ENCODE measurements around the gene CCDC192.

CCDC192 gene

GRCh38 chr5:127810707-127811490 is 107.7 kb downstream of the CCDC192 start:
- DNase-seq (ENCODE audit: insufficient read length, low spot score) (no peak), FAIRE-seq (no peak)
- TF ChIP-seq SPI1 (IDR thresholded peaks at IDR 0.05; ENCODE audit: low read depth, low read length) (no peak), POU2F2 (IDR thresholded peaks at IDR 0.05; ENCODE audit: low read depth, low read length) (no peak), TAF1 (IDR thresholded peaks at IDR 0.05; ENCODE audit: low read depth, low read length) (no peak), POLR2AphosphoS5 (IDR thresholded peaks at IDR 0.05; ENCODE audit: low read depth, low read length) (no peak), POLR2A (IDR thresholded peaks at IDR 0.05; ENCODE audit: low read depth, low read length) (no peak), PAX5 (IDR thresholded peaks at IDR 0.05; ENCODE audit: insufficient read depth, low read length, severe bottlenecking) (no peak)

GRCh38 chr5:127812570-127812969 is 109.4 kb downstream of the CCDC192 start:
- FAIRE-seq (no peak), DNase-seq (ENCODE audit: insufficient read length, low spot score) (no peak)
- TF ChIP-seq POLR2A (IDR thresholded peaks at IDR 0.05; ENCODE audit: low read depth, low read length): no peak
- TF ChIP-seq POLR2AphosphoS5 (IDR thresholded peaks at IDR 0.05; ENCODE audit: low read depth, low read length): no peak
- no peak for TF ChIP-seq SPI1 (IDR thresholded peaks at IDR 0.05; ENCODE audit: low read depth, low read length)
- TF ChIP-seq PAX5 (IDR thresholded peaks at IDR 0.05; ENCODE audit: insufficient read depth, low read length, severe bottlenecking): no peak
- TF ChIP-seq TAF1 (IDR thresholded peaks at IDR 0.05; ENCODE audit: low read depth, low read length): no peak
- TF ChIP-seq POU2F2 (IDR thresholded peaks at IDR 0.05; ENCODE audit: low read depth, low read length): no peak

- DNase-seq (ENCODE audit: insufficient read length, low spot score) (no peak), FAIRE-seq (no peak)
- no peak for TF ChIP-seq POLR2A (IDR thresholded peaks at IDR 0.05; ENCODE audit: low read depth, low read length)
- TF ChIP-seq PAX5 (IDR thresholded peaks at IDR 0.05; ENCODE audit: insufficient read depth, low read length, severe bottlenecking): no peak
Observed at GRCh38 chr5:127813633-127814587, 110.7 kb downstream of the CCDC192 start.

DNA sequence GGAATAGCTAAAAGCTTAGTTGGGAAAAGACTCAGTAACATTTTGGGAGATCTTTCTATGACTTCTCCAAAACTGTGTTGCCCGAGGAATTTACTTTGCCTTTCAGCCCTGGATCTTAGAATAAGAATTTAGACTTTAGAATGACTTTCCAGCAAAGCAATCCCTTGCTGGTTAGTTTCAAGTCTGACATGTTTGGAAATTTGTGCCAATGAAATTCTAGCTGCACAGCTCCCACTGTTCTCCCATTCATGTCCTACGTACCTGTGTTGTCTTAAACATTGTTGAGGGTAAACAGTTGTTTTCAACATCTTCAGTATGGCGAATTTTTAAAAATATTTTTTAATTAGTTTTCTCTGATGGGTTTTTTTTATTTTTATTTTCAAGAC is 111.4 kb downstream of the CCDC192 start:
- FAIRE-seq: no peak
- DNase-seq (ENCODE audit: insufficient read length, low spot score): no peak
- TF ChIP-seq TAF1 (IDR thresholded peaks at IDR 0.05; ENCODE audit: low read depth, low read length): no peak
- TF ChIP-seq POLR2A (IDR thresholded peaks at IDR 0.05; ENCODE audit: low read depth, low read length): no peak
- no peak for TF ChIP-seq POLR2AphosphoS5 (IDR thresholded peaks at IDR 0.05; ENCODE audit: low read depth, low read length)
- no peak for TF ChIP-seq PAX5 (IDR thresholded peaks at IDR 0.05; ENCODE audit: insufficient read depth, low read length, severe bottlenecking)
- no peak for TF ChIP-seq SPI1 (IDR thresholded peaks at IDR 0.05; ENCODE audit: low read depth, low read length)
- TF ChIP-seq POU2F2 (IDR thresholded peaks at IDR 0.05; ENCODE audit: low read depth, low read length): no peak

- TF ChIP-seq SPI1 (IDR thresholded peaks at IDR 0.05; ENCODE audit: low read depth, low read length): no peak
- no peak for TF ChIP-seq TAF1 (IDR thresholded peaks at IDR 0.05; ENCODE audit: low read depth, low read length)
- no peak for TF ChIP-seq POLR2A (IDR thresholded peaks at IDR 0.05; ENCODE audit: low read depth, low read length)
- no peak for TF ChIP-seq POLR2AphosphoS5 (IDR thresholded peaks at IDR 0.05; ENCODE audit: low read depth, low read length)
- TF ChIP-seq PAX5 (IDR thresholded peaks at IDR 0.05; ENCODE audit: insufficient read depth, low read length, severe bottlenecking): no peak
- no peak for TF ChIP-seq POU2F2 (IDR thresholded peaks at IDR 0.05; ENCODE audit: low read depth, low read length)
- FAIRE-seq: no peak
- DNase-seq (ENCODE audit: insufficient read length, low spot score): no peak
Observed at GRCh38 chr5:127820910-127821553, 117.8 kb downstream of the CCDC192 start.

DNA sequence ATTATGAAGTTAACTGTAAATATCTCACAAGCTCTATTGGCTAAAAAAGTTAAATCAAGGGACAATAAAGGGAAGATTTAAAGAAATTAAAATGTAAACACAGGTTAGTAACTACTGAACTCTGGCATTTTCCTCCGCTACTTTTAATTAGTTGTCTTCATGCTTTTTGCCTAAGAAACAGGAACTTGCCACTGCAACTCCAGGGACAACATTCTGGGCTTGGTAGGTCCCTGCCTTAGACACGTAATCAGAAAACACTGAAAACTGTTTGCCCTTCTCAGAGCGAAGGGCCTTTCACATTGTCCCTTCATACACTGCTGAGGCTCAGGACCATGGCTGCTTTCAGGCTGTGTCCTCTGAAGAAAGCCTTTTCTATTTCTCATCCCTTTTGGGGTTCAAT is 118.7 kb downstream of the CCDC192 start:
- FAIRE-seq (no peak), DNase-seq (ENCODE audit: insufficient read length, low spot score) (no peak)
- no peak for TF ChIP-seq POU2F2 (IDR thresholded peaks at IDR 0.05; ENCODE audit: low read depth, low read length)
- TF ChIP-seq TAF1 (IDR thresholded peaks at IDR 0.05; ENCODE audit: low read depth, low read length): no peak
- no peak for TF ChIP-seq SPI1 (IDR thresholded peaks at IDR 0.05; ENCODE audit: low read depth, low read length)
- no peak for TF ChIP-seq PAX5 (IDR thresholded peaks at IDR 0.05; ENCODE audit: insufficient read depth, low read length, severe bottlenecking)
- TF ChIP-seq POLR2A (IDR thresholded peaks at IDR 0.05; ENCODE audit: low read depth, low read length): no peak
- no peak for TF ChIP-seq POLR2AphosphoS5 (IDR thresholded peaks at IDR 0.05; ENCODE audit: low read depth, low read length)

DNA sequence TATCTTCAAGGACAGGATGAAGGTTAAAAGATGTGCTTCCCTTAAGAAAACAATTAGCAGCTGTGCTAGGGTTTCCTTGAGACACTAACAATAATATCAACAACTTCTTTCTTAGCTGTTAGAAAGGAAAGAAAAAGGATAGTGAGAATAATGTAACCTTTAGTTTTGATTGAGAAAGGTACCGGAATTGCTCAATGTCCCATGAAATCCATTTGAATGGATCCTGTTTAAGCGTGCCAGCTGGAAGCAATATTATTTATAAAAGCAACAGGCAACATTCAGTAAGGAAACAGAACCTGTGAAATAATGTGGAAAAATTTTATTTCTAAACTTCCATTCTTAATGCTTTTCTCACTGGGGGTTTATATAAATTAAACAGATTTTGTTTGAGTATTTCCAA is 120.9 kb downstream of the CCDC192 start:
- FAIRE-seq: no peak
- TF ChIP-seq TAF1 (IDR thresholded peaks at IDR 0.05; ENCODE audit: low read depth, low read length) (no peak), SPI1 (IDR thresholded peaks at IDR 0.05; ENCODE audit: low read depth, low read length) (no peak), POLR2A (IDR thresholded peaks at IDR 0.05; ENCODE audit: low read depth, low read length) (no peak), POU2F2 (IDR thresholded peaks at IDR 0.05; ENCODE audit: low read depth, low read length) (no peak), POLR2AphosphoS5 (IDR thresholded peaks at IDR 0.05; ENCODE audit: low read depth, low read length) (no peak), PAX5 (IDR thresholded peaks at IDR 0.05; ENCODE audit: insufficient read depth, low read length, severe bottlenecking) (no peak)
- no peak for DNase-seq (ENCODE audit: insufficient read length, low spot score)

GRCh38 chr5:127826011-127826410 is 122.8 kb downstream of the CCDC192 start:
- no peak for DNase-seq (ENCODE audit: insufficient read length, low spot score)
- no peak for TF ChIP-seq POLR2AphosphoS5 (IDR thresholded peaks at IDR 0.05; ENCODE audit: low read depth, low read length)
- no peak for TF ChIP-seq SPI1 (IDR thresholded peaks at IDR 0.05; ENCODE audit: low read depth, low read length)
- no peak for TF ChIP-seq PAX5 (IDR thresholded peaks at IDR 0.05; ENCODE audit: insufficient read depth, low read length, severe bottlenecking)
- TF ChIP-seq TAF1 (IDR thresholded peaks at IDR 0.05; ENCODE audit: low read depth, low read length): no peak
- TF ChIP-seq POLR2A (IDR thresholded peaks at IDR 0.05; ENCODE audit: low read depth, low read length): no peak
- TF ChIP-seq POU2F2 (IDR thresholded peaks at IDR 0.05; ENCODE audit: low read depth, low read length): no peak
- no peak for FAIRE-seq

- TF ChIP-seq POU2F2 (IDR thresholded peaks at IDR 0.05; ENCODE audit: low read depth, low read length): no peak
- TF ChIP-seq POLR2A (IDR thresholded peaks at IDR 0.05; ENCODE audit: low read depth, low read length): no peak
- no peak for TF ChIP-seq POLR2AphosphoS5 (IDR thresholded peaks at IDR 0.05; ENCODE audit: low read depth, low read length)
- no peak for TF ChIP-seq SPI1 (IDR thresholded peaks at IDR 0.05; ENCODE audit: low read depth, low read length)
- TF ChIP-seq PAX5 (IDR thresholded peaks at IDR 0.05; ENCODE audit: insufficient read depth, low read length, severe bottlenecking): no peak
- no peak for TF ChIP-seq TAF1 (IDR thresholded peaks at IDR 0.05; ENCODE audit: low read depth, low read length)
- DNase-seq (ENCODE audit: insufficient read length, low spot score): no peak
- FAIRE-seq: no peak
Observed at GRCh38 chr5:127827451-127827850, 124.3 kb downstream of the CCDC192 start.
